GM21723 (cell line): ENCODE data around the gene GBGT1.

Experiments used
- ATAC-seq: cut with Tn5 transposase; IDR thresholded peaks from one replicate; pipeline ENCODE4 v1.9.1; 2021; ENCODE audit warnings: mild to moderate bottlenecking, moderate library complexity; ENCODE audit not compliant: unreplicated experiment

GBGT1 gene

GRCh38 chr9:133129001-133129795 is 34.5 kb downstream of the GBGT1 start:
- ATAC-seq, result no peak

GRCh38 chr9:133128152-133128551 is 35.6 kb downstream of the GBGT1 start:
- no peak for ATAC-seq

- ATAC-seq, result no peak
Measured at GRCh38 chr9:133127340-133127981, 36.3 kb downstream of the GBGT1 start.

GRCh38 chr9:133126697-133127339 is 36.9 kb downstream of the GBGT1 start:
- ATAC-seq, result no peak

GRCh38 chr9:133125941-133126696 is 37.6 kb downstream of the GBGT1 start:
- ATAC-seq, result peak; percentile 37

GRCh38 chr9:133124907-133125275 is 38.8 kb downstream of the GBGT1 start:
- no peak for ATAC-seq

GRCh38 chr9:133124123-133124906 is 39.4 kb downstream of the GBGT1 start:
- no peak for ATAC-seq

GRCh38 chr9:133122935-133123611 is 40.6 kb downstream of the GBGT1 start:
- no peak for ATAC-seq

GRCh38 chr9:133122605-133122934 is 41.1 kb downstream of the GBGT1 start:
- no peak for ATAC-seq

GRCh38 chr9:133121915-133122550 is 41.7 kb downstream of the GBGT1 start:
- no peak for ATAC-seq

- peak; percentile 62 for ATAC-seq
Measured at GRCh38 chr9:133121198-133121914, 42.4 kb downstream of the GBGT1 start, which contains the start of gene RALGDS. RALGDS (minus strand) TSS chr9:133121240; CDS start chr9:133121154, 86 bp downstream.

GRCh38 chr9:133120501-133121197 is 43.1 kb downstream of the GBGT1 start:
- ATAC-seq, result no peak

- ATAC-seq, result no peak
Measured at GRCh38 chr9:133119846-133120500, 43.7 kb downstream of the GBGT1 start.

GRCh38 chr9:133119103-133119845 is 44.4 kb downstream of the GBGT1 start:
- ATAC-seq, result no peak

GRCh38 chr9:133118568-133118967 is 45.1 kb downstream of the GBGT1 start:
- ATAC-seq, result no peak

GRCh38 chr9:133118179-133118520 is 45.6 kb downstream of the GBGT1 start:
- ATAC-seq, result no peak
